GM18526 (cell line): ENCODE results near the gene HTR1D.

ENCODE experiments used
- POLR2A ChIP-seq: IDR thresholded peaks from 3 replicates; pipeline ENCODE4 v1.6.1; 2011; ENCODE audit not compliant: insufficient read length; ENCODE audit errors: extremely low read depth

HTR1D gene

DNA sequence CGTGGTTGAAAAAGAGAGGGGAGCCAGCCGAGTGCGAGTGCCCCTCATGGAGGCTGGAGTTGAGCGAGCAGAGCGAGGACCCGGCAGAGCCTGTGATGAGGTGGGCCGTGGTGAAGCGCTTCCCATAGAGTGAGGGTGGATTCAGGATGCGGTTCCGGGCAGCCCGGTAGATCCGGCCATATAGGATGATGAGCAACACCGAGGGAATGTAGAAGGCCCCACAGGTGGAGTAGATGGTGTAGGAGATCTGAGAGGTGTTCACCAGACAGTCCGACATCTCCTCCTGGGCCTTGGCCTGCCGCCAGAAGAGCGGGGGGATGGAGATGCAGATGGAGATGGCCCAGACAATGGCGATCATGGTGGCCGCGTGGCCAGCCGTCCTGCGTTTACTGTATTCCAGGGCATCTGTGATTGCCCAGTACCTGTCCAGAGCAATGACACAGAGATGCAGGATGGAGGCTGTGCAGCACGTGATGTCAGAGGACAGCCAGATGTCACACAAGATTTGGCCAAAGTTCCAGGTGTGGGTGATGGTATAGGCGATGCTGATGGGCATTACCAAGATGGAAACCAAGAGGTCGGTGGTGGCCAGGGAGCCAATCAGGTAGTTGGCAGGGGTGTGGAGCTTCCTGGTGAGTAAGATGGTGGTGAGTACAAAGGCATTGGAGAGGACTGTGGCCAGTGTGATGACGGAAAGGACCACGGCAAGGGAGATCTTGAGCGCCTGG, 23.7 kb downstream of the HTR1D start:
- no peak for TF ChIP-seq POLR2A

DNA sequence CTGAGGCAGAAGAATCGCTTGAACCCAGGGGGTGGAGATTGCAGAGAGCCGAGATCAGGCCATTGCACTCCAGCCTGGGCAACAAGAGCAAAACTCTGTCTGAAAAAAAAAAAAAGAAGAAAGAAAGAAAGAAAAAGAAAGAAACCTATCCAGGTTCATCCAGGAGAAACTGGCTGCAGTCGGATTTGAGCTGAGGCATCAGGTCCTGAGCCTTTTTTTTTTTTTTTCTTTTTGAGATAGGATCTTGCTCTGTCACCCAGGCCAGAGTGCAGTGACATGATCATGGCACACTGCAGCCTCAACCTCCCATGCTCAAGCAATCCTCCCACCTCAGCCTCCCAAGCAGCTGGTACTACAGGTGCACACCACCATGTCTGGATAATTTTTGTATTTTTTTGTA, 26.1 kb downstream of the HTR1D start:
- no peak for TF ChIP-seq POLR2A

DNA sequence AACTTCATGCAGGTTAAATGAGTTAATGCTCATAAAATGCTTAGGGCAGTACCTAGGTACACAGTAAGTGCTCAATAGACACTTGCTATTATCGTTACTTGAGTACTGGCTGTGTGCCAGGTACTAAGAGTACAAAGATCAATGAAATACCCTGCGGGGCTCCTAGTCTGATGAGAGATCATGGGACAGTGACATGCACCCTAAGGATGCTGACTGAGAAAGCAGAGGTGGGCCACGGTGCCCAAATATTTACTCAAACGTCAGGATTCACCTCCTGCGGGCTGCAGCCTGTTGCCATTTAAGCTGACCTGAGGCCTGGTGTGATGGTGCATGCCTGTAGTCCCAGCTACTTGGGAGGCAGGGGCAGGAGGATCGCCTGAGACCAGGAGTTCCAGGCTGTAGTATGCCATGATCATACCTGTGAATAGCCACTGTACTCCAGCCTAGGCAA, 28.8 kb downstream of the HTR1D start:
- no peak for TF ChIP-seq POLR2A

DNA sequence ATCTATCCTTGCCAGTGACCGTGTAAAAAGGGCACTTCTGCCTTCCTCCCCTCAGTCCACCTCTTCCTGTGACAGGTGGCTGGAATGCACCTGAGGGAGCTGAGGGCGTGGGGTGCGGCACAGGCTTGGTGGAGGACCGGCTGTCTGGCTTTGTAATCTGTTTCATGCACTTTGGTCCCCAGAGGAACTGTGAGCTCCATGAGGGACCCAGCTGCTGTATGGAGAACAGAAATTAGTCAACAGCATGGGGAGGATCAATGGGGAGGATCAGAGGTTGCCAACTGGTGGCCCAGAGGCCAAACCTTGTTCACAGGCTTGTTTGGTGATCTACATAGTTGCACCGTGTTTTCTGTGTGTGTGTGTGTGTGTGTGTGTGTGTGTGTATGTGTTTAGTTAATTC, 29.7 kb downstream of the HTR1D start:
- no peak for TF ChIP-seq POLR2A

DNA sequence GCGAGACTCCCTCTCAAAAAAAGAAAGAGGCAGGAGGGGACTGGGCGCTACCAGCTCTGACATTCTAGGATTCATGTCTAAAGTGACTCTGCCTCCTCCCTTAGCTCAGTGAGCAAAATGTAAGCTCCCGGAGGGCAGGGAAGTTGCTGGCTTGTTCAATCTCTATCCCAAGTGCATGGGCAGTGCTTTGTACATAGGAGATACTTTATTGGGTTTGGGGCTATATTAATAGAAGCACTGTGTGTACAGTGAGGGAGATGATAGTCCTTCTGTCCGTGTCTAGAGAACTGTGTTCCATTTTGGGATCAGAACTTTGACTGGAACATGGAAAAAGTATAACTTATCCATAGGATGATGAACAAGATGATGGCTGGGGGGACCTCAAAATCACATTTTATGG, 31.9 kb downstream of the HTR1D start:
- TF ChIP-seq POLR2A: no peak

- TF ChIP-seq POLR2A: no peak
These were observed 32.9 kb downstream of the HTR1D start for GRCh38 chr1:23184212-23184934.

DNA sequence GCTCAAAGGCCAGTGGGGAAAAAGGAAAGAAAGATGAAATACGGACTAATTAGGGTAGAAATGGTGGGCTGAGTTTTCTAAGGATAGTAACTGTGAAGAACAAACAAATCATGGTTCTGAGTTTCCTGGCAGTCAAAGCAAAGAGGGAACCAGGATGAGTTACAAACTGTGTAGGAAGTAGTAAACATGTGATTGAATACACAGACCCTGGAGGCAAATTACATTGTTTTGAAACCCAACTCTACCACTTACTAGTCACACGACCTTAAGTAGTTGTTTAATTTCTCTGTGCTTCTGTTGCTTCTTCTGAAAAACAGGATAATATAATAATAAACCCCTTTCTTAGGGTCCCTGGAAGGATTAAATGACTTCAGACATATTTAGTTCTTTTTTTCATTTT, 37.4 kb downstream of the HTR1D start:
- TF ChIP-seq POLR2A: no peak

GRCh38 chr1:23178950-23179349, 38.4 kb downstream of the HTR1D start:
- no peak for TF ChIP-seq POLR2A

- TF ChIP-seq POLR2A: no peak
These were observed 38.9 kb downstream of the HTR1D start for GRCh38 chr1:23178414-23178813.

- peak; percentile 36 for TF ChIP-seq POLR2A
These were observed 39.6 kb downstream of the HTR1D start for GRCh38 chr1:23177438-23178380.

- TF ChIP-seq POLR2A: no peak
These were observed 40.3 kb downstream of the HTR1D start for GRCh38 chr1:23177031-23177430.

- no peak for TF ChIP-seq POLR2A
These were observed 42.7 kb downstream of the HTR1D start for GRCh38 chr1:23174426-23175110.

GRCh38 chr1:23171181-23171755, 46.0 kb downstream of the HTR1D start:
- TF ChIP-seq POLR2A: no peak

DNA sequence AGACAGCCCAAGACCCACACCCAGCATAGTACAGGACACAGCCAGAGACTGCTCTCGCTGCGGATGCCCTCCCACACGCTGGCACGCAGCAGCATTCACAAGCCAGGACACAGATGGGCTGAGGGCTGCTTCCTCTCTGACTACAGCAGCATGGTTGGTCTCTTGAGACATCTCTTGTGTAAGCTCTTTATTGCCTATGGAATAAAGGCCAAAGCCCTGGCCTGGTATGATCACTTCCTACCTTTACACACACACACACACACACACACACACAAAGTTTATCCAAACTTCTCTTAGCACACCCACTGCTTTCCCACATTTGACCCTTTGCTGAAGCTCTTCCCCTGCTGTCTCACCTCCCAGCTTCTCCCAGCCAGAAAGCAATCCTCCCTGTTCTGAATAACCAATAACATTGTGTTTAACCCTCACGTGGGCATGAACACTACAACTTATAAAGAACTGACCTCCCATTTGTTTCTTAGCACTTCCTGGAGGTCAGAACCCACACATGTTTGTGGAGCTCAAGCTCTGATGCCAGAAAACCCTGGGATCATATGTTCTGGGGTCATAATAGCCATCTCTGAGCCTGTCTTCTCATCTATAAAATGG, 47.5 kb downstream of the HTR1D start:
- peak; percentile 18 for TF ChIP-seq POLR2A
